A549 (cell line): ENCODE data around the gene PHF21B. TPM values are rescaled to one million over a fixed set of nuclear protein-coding genes. Genes with fewer than 3 reads are reported as not detected.

ENCODE experiments used
- ATAC-seq, 2 experiments: fragments of 200-7000 bp in 1 of 2; fragments of >200 bp in 1 of 2; cut with Nextera tagmentation in 1 of 2; cut with Tn5 transposase in 1 of 2; 3 replicates each; pipeline versions ENCODE4 v1.8.0 to v1.9.1; 2018 to 2020; ENCODE audit warnings: mild to moderate bottlenecking in 1 of 2, moderate library complexity in 1 of 2
- CTCF ChIA-PET: fragments of 300-600 bp; sonication (Branson Sonifier 250); formaldehyde crosslinking; extraction: SDS; loops from one replicate; lab custom pipeline; 2021; ENCODE audit warnings: antibody characterized with exemption, inconsistent platforms; lab: Yijun Ruan, JAX
- POLR2A ChIA-PET: fragments of 350-600 bp; formaldehyde crosslinking; extraction: SDS; loops from one replicate; lab custom pipeline; 2021; ENCODE audit warnings: antibody characterized with exemption, inconsistent platforms; lab: Yijun Ruan, JAX
- DNase-seq, 2 experiments: peaks; one replicate each; pipeline versions ENCODE4 v3.0.0 to v3.0.0-alpha.2; 2011 to 2016; ENCODE audit warnings: low read depth in 1 of 2, low spot score in 1 of 2
- FAIRE-seq: peaks from 2 replicates; lab custom pipeline; 2011; peaks lifted over from hg19 to GRCh38; lab: Jason Lieb, UNC
- H3K27ac ChIP-seq, 2 experiments: fragments of >200 bp; sonication (Bioruptor Twin); formaldehyde crosslinking; 3 replicates each; pipeline ENCODE4 v1.5.1; 2016 to 2017
- H3K4me1 ChIP-seq: fragments of >200 bp; sonication (Bioruptor Twin); formaldehyde crosslinking; 3 replicates; pipeline ENCODE4 v1.6.1; 2016
- H3K4me2 ChIP-seq: fragments of >200 bp; sonication (Bioruptor Twin); formaldehyde crosslinking; 3 replicates; pipeline ENCODE4 v1.6.1; 2016
- H3K4me3 ChIP-seq: fragments of >200 bp; sonication (Bioruptor Twin); formaldehyde crosslinking; 3 replicates; pipeline ENCODE4 v1.5.1; 2016
- H3K9me3 ChIP-seq: fragments of >200 bp; sonication (Bioruptor Twin); formaldehyde crosslinking; 3 replicates; pipeline ENCODE4 v1.6.1; 2016
- BHLHE40 ChIP-seq: IDR thresholded peaks from 2 replicates; pipeline ENCODE4 v1.6.1; 2012; ENCODE audit warnings: low read depth, low read length, inconsistent platforms
- CHD4 ChIP-seq: fragments of 200-600 bp; sonication (generic); IDR thresholded peaks from 2 replicates; pipeline ENCODE4 v1.6.1; 2016; ENCODE audit warnings: antibody characterized with exemption, mild to moderate bottlenecking, borderline replicate concordance
- EHF ChIP-seq: fragments of 250-450 bp; sonication (Bioruptor Pico); IDR thresholded peaks from 2 replicates; pipeline ENCODE4 v1.5.0; 2020; ENCODE audit warnings: mild to moderate bottlenecking
- EHMT2 ChIP-seq: fragments of 200-600 bp; sonication (generic); IDR thresholded peaks from 2 replicates; pipeline ENCODE4 v1.6.1; 2016; ENCODE audit warnings: antibody characterized with exemption, low read depth, mild to moderate bottlenecking, moderate library complexity
- ESRRA ChIP-seq: fragments of 150-350 bp; IDR thresholded peaks from 2 replicates; pipeline ENCODE4 v1.6.1; 2014; ENCODE audit warnings: mild to moderate bottlenecking, low read length, borderline replicate concordance
- FOSL2 ChIP-seq, 2 experiments: fragments of 450-650 bp in 1 of 2; fragments of >200 bp in 1 of 2; sonication (Bioruptor Twin) in 1 of 2; formaldehyde crosslinking; IDR thresholded peaks; 2 replicates each; pipeline versions ENCODE4 v1.5.0 to v1.6.1; 2016 to 2020; ENCODE audit warnings: mild to moderate bottlenecking in 1 of 2, moderate library complexity in 1 of 2
- HEYL ChIP-seq: fragments of 250-450 bp; sonication (Bioruptor Pico); IDR thresholded peaks from 2 replicates; pipeline ENCODE4 v1.8.0; 2021; ENCODE audit warnings: mild to moderate bottlenecking, moderate library complexity
- HOXB5 ChIP-seq: fragments of 250-450 bp; sonication (Bioruptor Pico); IDR thresholded peaks from 2 replicates; pipeline ENCODE4 v1.5.0; 2020; ENCODE audit warnings: mild to moderate bottlenecking, moderate library complexity
- JUN ChIP-seq, 2 experiments: fragments of >200 bp; sonication (Bioruptor Twin); formaldehyde crosslinking; IDR thresholded peaks; 2 replicates in 1 of 2; 3 replicates in 1 of 2; pipeline ENCODE4 v1.6.1; 2016 to 2017
- MAFK ChIP-seq: fragments of 450-650 bp; IDR thresholded peaks from 2 replicates; pipeline ENCODE4 v1.6.1; 2014; ENCODE audit not compliant: partially characterized antibody
- MYC ChIP-seq: IDR thresholded peaks from 2 replicates; pipeline ENCODE4 v1.6.1; 2012; ENCODE audit warnings: mild to moderate bottlenecking, inconsistent platforms, low read length, improper control_type of control experiment, borderline replicate concordance
- RAD21 ChIP-seq, 2 experiments: fragments of >200 bp in 1 of 2; sonication (Bioruptor Twin) in 1 of 2; formaldehyde crosslinking in 1 of 2; IDR thresholded peaks in 1 of 2; conservative IDR thresholded peaks in 1 of 2; 2 replicates in 1 of 2; 3 replicates in 1 of 2; pipeline ENCODE4 v1.6.1; 2012 to 2018; ENCODE audit warnings: inconsistent platforms in 1 of 2
- RFX5 ChIP-seq: fragments of 450-650 bp; IDR thresholded peaks from 2 replicates; pipeline ENCODE4 v1.7.1; 2014; ENCODE audit warnings: antibody characterized with exemption, mild to moderate bottlenecking, moderate library complexity
- SMC3 ChIP-seq: fragments of >200 bp; sonication (Bioruptor Twin); formaldehyde crosslinking; IDR thresholded peaks from 3 replicates; pipeline ENCODE4 v1.6.1; 2018; ENCODE audit warnings: inconsistent platforms
- TFCP2L1 ChIP-seq: fragments of 250-450 bp; sonication (Bioruptor Pico); IDR thresholded peaks from 2 replicates; pipeline ENCODE4 v1.5.0; 2021; ENCODE audit warnings: mild to moderate bottlenecking
- TP53 ChIP-seq: fragments of 250-450 bp; sonication (Bioruptor Pico); IDR thresholded peaks from 2 replicates; pipeline ENCODE4 v1.5.0; 2021; ENCODE audit warnings: mild to moderate bottlenecking, moderate library complexity
- ZNF302 ChIP-seq: fragments of 250-450 bp; sonication (Bioruptor Pico); IDR thresholded peaks from 2 replicates; pipeline ENCODE4 v1.9.0; 2021; ENCODE audit warnings: inconsistent platforms, mild to moderate bottlenecking, moderate library complexity
- ZSCAN20 ChIP-seq: fragments of 250-450 bp; sonication (Bioruptor Pico); IDR thresholded peaks from 2 replicates; pipeline ENCODE4 v1.8.0; 2022; ENCODE audit warnings: mild to moderate bottlenecking, moderate library complexity
- WGBS: methylation state at CpG from one replicate; pipeline ENCODE4 v1.1.6; 2017; ENCODE audit errors: missing lambda C conversion rate; 5-methylcytosine and 5-hydroxymethylcytosine counted together
- polyA plus RNA-seq, 4 experiments: library from polyadenylated mRNA; depleted of rRNA in 3 of 4; stranded (reverse); fragments of >200 nt; fragmentation: RNase III in 1 of 4; extraction: RNeasy Plus Mini Kit Qiagen cat#74134 plus additional on column Dnase treatment in 1 of 4; gene quantifications; 2 replicates in 3 of 4; 3 replicates in 1 of 4; pipeline ENCODE4 v1.2.3, GENCODE V29; 2011 to 2017
- TF ChIP-seq, protein P1 (sequence below): fragments of 250-450 bp; sonication (Bioruptor Pico); IDR thresholded peaks from 2 replicates; pipeline ENCODE4 v1.5.0; 2021; ENCODE audit warnings: mild to moderate bottlenecking, moderate library complexity, borderline replicate concordance
- TF ChIP-seq, protein P2 (sequence below): IDR thresholded peaks from 2 replicates; pipeline ENCODE4 v1.6.1; 2012
- TF ChIP-seq, protein P3 (sequence below): fragments of 200-600 bp; sonication (generic); IDR thresholded peaks from 2 replicates; pipeline ENCODE4 v1.6.1; 2016; ENCODE audit warnings: antibody characterized with exemption, mild to moderate bottlenecking, moderate library complexity
- TF ChIP-seq, protein P4 (sequence below): fragments of >200 bp; sonication (Bioruptor Twin); formaldehyde crosslinking; IDR thresholded peaks from 3 replicates; pipeline ENCODE4 v1.5.1; 2016

Gene PHF21B
- polyA plus RNA-seq, 2 of the 4 experiments (the other 2 are of a cell fraction) = 0.50 to 0.70 TPM

DNA sequence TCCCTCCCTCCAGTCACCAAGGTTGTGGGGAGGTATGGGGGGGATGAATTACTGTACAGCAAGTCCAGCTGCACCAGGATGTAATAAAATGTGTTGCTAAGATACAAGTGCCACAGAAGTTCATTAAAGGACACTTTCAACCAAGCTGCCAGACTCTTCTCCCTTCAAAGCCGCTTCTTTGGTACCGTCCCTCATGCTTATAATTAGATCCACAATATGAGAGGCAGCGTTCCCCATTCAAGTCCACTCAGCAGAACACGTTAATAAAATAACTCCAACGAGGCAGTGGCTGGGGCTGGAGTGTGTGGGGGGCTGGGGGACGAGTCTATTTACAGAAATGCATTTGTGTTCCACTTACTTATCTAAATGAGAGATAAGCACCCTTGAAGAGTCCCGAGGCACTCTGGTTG is 14.7 kb downstream of the PHF21B start:
- no peak for TF ChIP-seq HEYL (CRISPR knock-in tag)
- TF ChIP-seq, protein P1, sequence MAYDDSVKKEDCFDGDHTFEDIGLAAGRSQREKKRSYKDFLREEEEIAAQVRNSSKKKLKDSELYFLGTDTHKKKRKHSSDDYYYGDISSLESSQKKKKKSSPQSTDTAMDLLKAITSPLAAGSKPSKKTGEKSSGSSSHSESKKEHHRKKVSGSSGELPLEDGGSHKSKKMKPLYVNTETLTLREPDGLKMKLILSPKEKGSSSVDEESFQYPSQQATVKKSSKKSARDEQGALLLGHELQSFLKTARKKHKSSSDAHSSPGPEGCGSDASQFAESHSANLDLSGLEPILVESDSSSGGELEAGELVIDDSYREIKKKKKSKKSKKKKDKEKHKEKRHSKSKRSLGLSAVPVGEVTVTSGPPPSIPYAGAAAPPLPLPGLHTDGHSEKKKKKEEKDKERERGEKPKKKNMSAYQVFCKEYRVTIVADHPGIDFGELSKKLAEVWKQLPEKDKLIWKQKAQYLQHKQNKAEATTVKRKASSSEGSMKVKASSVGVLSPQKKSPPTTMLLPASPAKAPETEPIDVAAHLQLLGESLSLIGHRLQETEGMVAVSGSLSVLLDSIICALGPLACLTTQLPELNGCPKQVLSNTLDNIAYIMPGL (CRISPR knock-in tag) = no peak
- TF ChIP-seq ZSCAN20 (CRISPR knock-in tag) = no peak
- TF ChIP-seq, protein P2, sequence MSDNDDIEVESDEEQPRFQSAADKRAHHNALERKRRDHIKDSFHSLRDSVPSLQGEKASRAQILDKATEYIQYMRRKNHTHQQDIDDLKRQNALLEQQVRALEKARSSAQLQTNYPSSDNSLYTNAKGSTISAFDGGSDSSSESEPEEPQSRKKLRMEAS = no peak
- TF ChIP-seq RAD21 (conservative IDR thresholded peaks at IDR 0.05 in 1 of 2, IDR thresholded peaks at IDR 0.05 in 1 of 2) = no peak
- no peak for TF ChIP-seq CHD4
- no peak for TF ChIP-seq FOSL2 (IDR thresholded peaks at IDR 0.05)
- no peak for TF ChIP-seq FOSL2 (CRISPR knock-in tag; IDR thresholded peaks at IDR 0.05)
- TF ChIP-seq SMC3 = no peak
- TF ChIP-seq MYC = no peak
- TF ChIP-seq, protein P3, sequence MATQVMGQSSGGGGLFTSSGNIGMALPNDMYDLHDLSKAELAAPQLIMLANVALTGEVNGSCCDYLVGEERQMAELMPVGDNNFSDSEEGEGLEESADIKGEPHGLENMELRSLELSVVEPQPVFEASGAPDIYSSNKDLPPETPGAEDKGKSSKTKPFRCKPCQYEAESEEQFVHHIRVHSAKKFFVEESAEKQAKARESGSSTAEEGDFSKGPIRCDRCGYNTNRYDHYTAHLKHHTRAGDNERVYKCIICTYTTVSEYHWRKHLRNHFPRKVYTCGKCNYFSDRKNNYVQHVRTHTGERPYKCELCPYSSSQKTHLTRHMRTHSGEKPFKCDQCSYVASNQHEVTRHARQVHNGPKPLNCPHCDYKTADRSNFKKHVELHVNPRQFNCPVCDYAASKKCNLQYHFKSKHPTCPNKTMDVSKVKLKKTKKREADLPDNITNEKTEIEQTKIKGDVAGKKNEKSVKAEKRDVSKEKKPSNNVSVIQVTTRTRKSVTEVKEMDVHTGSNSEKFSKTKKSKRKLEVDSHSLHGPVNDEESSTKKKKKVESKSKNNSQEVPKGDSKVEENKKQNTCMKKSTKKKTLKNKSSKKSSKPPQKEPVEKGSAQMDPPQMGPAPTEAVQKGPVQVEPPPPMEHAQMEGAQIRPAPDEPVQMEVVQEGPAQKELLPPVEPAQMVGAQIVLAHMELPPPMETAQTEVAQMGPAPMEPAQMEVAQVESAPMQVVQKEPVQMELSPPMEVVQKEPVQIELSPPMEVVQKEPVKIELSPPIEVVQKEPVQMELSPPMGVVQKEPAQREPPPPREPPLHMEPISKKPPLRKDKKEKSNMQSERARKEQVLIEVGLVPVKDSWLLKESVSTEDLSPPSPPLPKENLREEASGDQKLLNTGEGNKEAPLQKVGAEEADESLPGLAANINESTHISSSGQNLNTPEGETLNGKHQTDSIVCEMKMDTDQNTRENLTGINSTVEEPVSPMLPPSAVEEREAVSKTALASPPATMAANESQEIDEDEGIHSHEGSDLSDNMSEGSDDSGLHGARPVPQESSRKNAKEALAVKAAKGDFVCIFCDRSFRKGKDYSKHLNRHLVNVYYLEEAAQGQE = no peak
- no peak for TF ChIP-seq TFCP2L1 (CRISPR knock-in tag)
- no peak for TF ChIP-seq TP53
- no peak for TF ChIP-seq MAFK
- 34% methylated on average over 7 of the region's 7 CpGs for WGBS
- Histone ChIP-seq H3K9me3 (no peaks in the 10 kb centered on the region), H3K4me1 (no peaks in the 10 kb centered on the region), H3K27ac (no peak overlapping the region), H3K4me2 (no peak overlapping the region), H3K4me3 (no peak overlapping the region)
- no peak for FAIRE-seq
- DNase-seq = no peak
- POLR2A ChIA-PET = no interaction called here
- CTCF ChIA-PET = interaction anchor here (0.7 kb wide), 1 partner anchor 11 kb away, joined by 3 read pairs; no protein-coding TSS in a partner anchor
- no peak for ATAC-seq

DNA sequence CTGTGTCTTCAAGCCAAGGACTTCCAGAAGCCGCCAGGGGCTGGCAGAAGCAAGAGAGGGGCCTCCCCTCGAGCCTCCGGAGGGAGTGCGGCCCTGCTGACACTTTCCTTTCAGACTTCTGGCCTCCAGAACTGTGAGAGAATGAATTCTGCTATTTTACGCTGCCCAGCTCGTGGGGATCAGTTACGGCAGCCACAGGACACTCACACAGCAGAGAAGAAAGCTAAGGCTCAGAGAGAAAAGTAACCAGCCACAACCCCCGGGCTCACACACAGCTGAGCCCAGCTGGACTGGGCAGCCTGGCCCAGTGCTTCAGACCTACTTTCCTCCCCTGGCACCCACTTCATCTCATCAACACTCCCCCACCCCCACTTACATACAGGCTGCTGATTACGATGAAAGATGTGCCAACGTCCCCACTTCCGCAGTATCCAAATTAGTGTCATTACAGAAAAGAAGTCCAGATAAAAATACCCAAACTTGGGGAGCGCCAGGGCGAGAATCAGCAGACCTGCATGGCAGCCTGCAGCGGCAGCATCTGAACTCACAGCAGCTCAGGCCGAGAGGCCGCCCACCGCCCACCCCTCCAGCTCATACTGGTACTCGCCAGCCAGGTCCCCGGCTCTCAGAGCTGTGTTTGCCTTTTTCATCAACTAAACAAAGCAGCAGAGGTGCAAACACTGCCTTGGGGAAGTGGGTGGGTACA is 15.3 kb downstream of the PHF21B start:
- H3K4me2 ChIP-seq = no peak overlapping the region
- ChIA-PET POLR2A (no interaction called here), CTCF (interaction anchor here (0.7 kb wide), 1 partner anchor 10 kb away, joined by 3 read pairs; no protein-coding TSS in a partner anchor)
- no peak overlapping the region for H3K4me3 ChIP-seq
- H3K27ac ChIP-seq = no peak overlapping the region
- WGBS = 63% methylated on average over 17 of the region's 19 CpGs
- ATAC-seq = no peak
- no peak for DNase-seq
- no peak for FAIRE-seq
- no peaks in the 10 kb centered on the region for H3K9me3 ChIP-seq
- no peak for TF ChIP-seq HOXB5
- TF ChIP-seq EHMT2 = no peak
- TF ChIP-seq, protein P4, sequence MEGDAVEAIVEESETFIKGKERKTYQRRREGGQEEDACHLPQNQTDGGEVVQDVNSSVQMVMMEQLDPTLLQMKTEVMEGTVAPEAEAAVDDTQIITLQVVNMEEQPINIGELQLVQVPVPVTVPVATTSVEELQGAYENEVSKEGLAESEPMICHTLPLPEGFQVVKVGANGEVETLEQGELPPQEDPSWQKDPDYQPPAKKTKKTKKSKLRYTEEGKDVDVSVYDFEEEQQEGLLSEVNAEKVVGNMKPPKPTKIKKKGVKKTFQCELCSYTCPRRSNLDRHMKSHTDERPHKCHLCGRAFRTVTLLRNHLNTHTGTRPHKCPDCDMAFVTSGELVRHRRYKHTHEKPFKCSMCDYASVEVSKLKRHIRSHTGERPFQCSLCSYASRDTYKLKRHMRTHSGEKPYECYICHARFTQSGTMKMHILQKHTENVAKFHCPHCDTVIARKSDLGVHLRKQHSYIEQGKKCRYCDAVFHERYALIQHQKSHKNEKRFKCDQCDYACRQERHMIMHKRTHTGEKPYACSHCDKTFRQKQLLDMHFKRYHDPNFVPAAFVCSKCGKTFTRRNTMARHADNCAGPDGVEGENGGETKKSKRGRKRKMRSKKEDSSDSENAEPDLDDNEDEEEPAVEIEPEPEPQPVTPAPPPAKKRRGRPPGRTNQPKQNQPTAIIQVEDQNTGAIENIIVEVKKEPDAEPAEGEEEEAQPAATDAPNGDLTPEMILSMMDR = no peak
- TF ChIP-seq JUN (IDR thresholded peaks at IDR 0.05) = no peak
- TF ChIP-seq TFCP2L1 (CRISPR knock-in tag) = no peak
- TF ChIP-seq BHLHE40 = no peak
- no peak for TF ChIP-seq ZNF302 (CRISPR knock-in tag)
- TF ChIP-seq ESRRA = no peak
- TF ChIP-seq EHF (CRISPR knock-in tag) = no peak
- TF ChIP-seq RFX5 = no peak
- no peaks in the 10 kb centered on the region for H3K4me1 ChIP-seq
